Uterus (tissue), 2 donors: ENCODE measurements around the gene FOSL2.

ENCODE experiments used
- POLR2A ChIP-seq, 2 donors: fragments of 450-650 bp; IDR thresholded peaks; one replicate each; pipeline ENCODE4 v1.6.1; 2016; ENCODE audit warnings: antibody characterized with exemption in 2 of 2, mild to moderate bottlenecking in 1 of 2, moderate library complexity in 1 of 2
- TF ChIP-seq, protein P1 (sequence below), 4 experiments: fragments of 200-600 bp in 2 of 4; fragments of 450-650 bp in 2 of 4; sonication (generic) in 2 of 4; IDR thresholded peaks; one replicate each; pipeline ENCODE4 v1.5.1; 2016 to 2019; ENCODE audit warnings: antibody characterized with exemption in 4 of 4, mild to moderate bottlenecking in 2 of 4, moderate library complexity in 1 of 4

DNA sequence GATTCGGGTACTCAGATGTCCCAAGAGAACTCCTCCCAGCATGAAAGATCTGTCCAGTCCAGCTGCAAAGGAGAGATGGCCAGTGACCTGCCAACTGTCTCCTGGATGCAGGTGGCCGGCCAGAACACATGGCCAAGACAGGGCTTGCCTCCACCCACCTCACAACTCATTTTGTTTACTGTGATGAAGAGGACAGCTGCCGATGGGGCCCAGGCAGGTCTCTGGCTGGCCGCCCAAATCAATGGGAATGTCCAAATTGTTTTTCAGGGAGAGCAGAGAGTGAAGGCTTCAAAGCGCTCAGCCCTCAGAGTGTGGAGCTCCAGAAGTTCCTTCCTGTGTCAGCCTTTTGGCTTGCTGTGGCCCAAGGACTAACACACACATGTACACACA is 41.9 kb downstream of the FOSL2 start:
- TF ChIP-seq, protein P1, sequence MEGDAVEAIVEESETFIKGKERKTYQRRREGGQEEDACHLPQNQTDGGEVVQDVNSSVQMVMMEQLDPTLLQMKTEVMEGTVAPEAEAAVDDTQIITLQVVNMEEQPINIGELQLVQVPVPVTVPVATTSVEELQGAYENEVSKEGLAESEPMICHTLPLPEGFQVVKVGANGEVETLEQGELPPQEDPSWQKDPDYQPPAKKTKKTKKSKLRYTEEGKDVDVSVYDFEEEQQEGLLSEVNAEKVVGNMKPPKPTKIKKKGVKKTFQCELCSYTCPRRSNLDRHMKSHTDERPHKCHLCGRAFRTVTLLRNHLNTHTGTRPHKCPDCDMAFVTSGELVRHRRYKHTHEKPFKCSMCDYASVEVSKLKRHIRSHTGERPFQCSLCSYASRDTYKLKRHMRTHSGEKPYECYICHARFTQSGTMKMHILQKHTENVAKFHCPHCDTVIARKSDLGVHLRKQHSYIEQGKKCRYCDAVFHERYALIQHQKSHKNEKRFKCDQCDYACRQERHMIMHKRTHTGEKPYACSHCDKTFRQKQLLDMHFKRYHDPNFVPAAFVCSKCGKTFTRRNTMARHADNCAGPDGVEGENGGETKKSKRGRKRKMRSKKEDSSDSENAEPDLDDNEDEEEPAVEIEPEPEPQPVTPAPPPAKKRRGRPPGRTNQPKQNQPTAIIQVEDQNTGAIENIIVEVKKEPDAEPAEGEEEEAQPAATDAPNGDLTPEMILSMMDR (IDR thresholded peaks at IDR 0.05): no peak
- TF ChIP-seq POLR2A (IDR thresholded peaks at IDR 0.05): no peak
